HTERT RPE-1 (cell line): ENCODE measurements around the gene ZNF273.

Experiments
- in situ Hi-C: fragments of 300-500 bp; cut with MboI; formaldehyde crosslinking; loops from 4 replicates; pipeline ENCODE4 v1.14.3; 2020; ENCODE audit warnings: low sequenced_read_pairs

The ZNF273 gene

GRCh38 chr7:64876792-64877713, 26.0 kb upstream of the ZNF273 start:
- in situ Hi-C loops, result no loop called here

- in situ Hi-C loops, result no loop called here
These were observed 25.1 kb upstream of the ZNF273 start for GRCh38 chr7:64877714-64878610.

- in situ Hi-C loops, result no loop called here
These were observed 24.4 kb upstream of the ZNF273 start for GRCh38 chr7:64878684-64879083.

- in situ Hi-C loops, result no loop called here
These were observed 23.9 kb upstream of the ZNF273 start for GRCh38 chr7:64879086-64879730.

GRCh38 chr7:64879800-64880199, 23.3 kb upstream of the ZNF273 start:
- in situ Hi-C loops, result no loop called here

GRCh38 chr7:64880322-64881297, 22.5 kb upstream of the ZNF273 start:
- in situ Hi-C loops, result no loop called here

- in situ Hi-C loops, result no loop called here
These were observed 21.4 kb upstream of the ZNF273 start for GRCh38 chr7:64881461-64882287.

GRCh38 chr7:64882341-64883112, 20.5 kb upstream of the ZNF273 start:
- in situ Hi-C loops, result no loop called here

- in situ Hi-C loops, result no loop called here
These were observed 19.8 kb upstream of the ZNF273 start for GRCh38 chr7:64883113-64883905.

GRCh38 chr7:64884085-64884912, 18.8 kb upstream of the ZNF273 start:
- in situ Hi-C loops, result no loop called here

- in situ Hi-C loops, result no loop called here
These were observed 18.1 kb upstream of the ZNF273 start for GRCh38 chr7:64884913-64885370.

GRCh38 chr7:64885520-64886240, 17.4 kb upstream of the ZNF273 start:
- in situ Hi-C loops, result no loop called here

GRCh38 chr7:64886956-64887545, 16.0 kb upstream of the ZNF273 start:
- in situ Hi-C loops, result no loop called here

- in situ Hi-C loops, result no loop called here
These were observed 15.1 kb upstream of the ZNF273 start for GRCh38 chr7:64887756-64888508.

GRCh38 chr7:64888561-64888900, 14.5 kb upstream of the ZNF273 start:
- in situ Hi-C loops, result no loop called here
